Muscle of leg (tissue), 11 donors: ENCODE results near the gene OR52H1. TPM values are rescaled to one million over a fixed set of nuclear protein-coding genes. Genes with fewer than 3 reads are reported as not detected.
A peak's percentile ranks its signal among the peaks of the same experiment; 100 is the strongest.

Source experiments
- DNase-seq: peaks from one replicate; pipeline ENCODE4 v3.0.0; 2013
- H3K27ac ChIP-seq: one replicate; pipeline ENCODE4 v1.5.1; 2013; ENCODE audit warnings: mild to moderate bottlenecking, low read length, control low read depth
- H3K27me3 ChIP-seq: one replicate; pipeline ENCODE4 v1.6.1; 2013; ENCODE audit warnings: low read length; ENCODE audit not compliant: control insufficient read depth, insufficient read depth
- H3K36me3 ChIP-seq: one replicate; pipeline ENCODE4 v1.6.1; 2013; ENCODE audit warnings: low read length; ENCODE audit not compliant: control insufficient read depth, insufficient read depth
- H3K4me1 ChIP-seq: one replicate; pipeline ENCODE4 v1.6.1; 2013; ENCODE audit warnings: low read length; ENCODE audit not compliant: control insufficient read depth, insufficient read depth
- H3K4me3 ChIP-seq: one replicate; pipeline ENCODE4 v1.5.1; 2013; ENCODE audit warnings: low read length, control low read depth
- H3K9me3 ChIP-seq: replicated peaks from 2 replicates; pipeline ENCODE4 v1.6.1; 2013; ENCODE audit warnings: low read depth, low read length; ENCODE audit not compliant: control insufficient read depth
- WGBS: methylation state at CpG from one replicate; pipeline ENCODE4 v1.1.5; 2013; ENCODE audit warnings: missing lambda C conversion rate; ENCODE audit not compliant: insufficient coverage; 5-methylcytosine and 5-hydroxymethylcytosine counted together
- polyA plus RNA-seq, 8 donors: library from polyadenylated mRNA; unstranded; fragments of 120-200 nt; gene quantifications; one replicate each; pipeline versions ENCODE4 v1.2.1 to v1.2.3, GENCODE V29; 2013; ENCODE audit warnings: inconsistent platforms in 1 of 8, low replicate concordance in 1 of 8; ENCODE audit not compliant: insufficient read length in 8 of 8, insufficient read depth in 1 of 8
- total RNA-seq: library from RNA; stranded (reverse); fragments of 120-200 nt; gene quantifications from one replicate; pipeline ENCODE4 v1.2.4, GENCODE V29; 2013

Gene OR52H1
- total and polyA plus RNA-seq, 9 donors, result 0.22 TPM; not detected in 8

GRCh38 chr11:5509803-5510202 is 38.5 kb downstream of the OR52H1 start, which contains the start of gene UBQLN3:
Gene UBQLN3, minus strand, starts transcription at chr11:5509957. Its CDS starts 399 bp downstream, at chr11:5509558.
- Histone ChIP-seq H3K27me3 (no peaks in the 10 kb centered on the region), H3K4me3 (no peak within 1 kb of the TSS), H3K4me1 (peaks cover 9% of the 10 kb centered on the region), H3K27ac (no peak within 1 kb of the TSS), H3K36me3 (no peaks in the 10 kb centered on the region), H3K9me3 (no peaks in the 10 kb centered on the region)
- no peak for DNase-seq
- 64% methylated on average over 3 of the region's 4 CpGs for WGBS

GRCh38 chr11:5508605-5509004 is 39.7 kb downstream of the OR52H1 start:
- Histone ChIP-seq H3K36me3 (no peaks in the 10 kb centered on the region), H3K27ac (no peak overlapping the region), H3K4me1 (peaks cover 9% of the 10 kb centered on the region), H3K4me3 (no peak overlapping the region), H3K27me3 (no peaks in the 10 kb centered on the region), H3K9me3 (no peaks in the 10 kb centered on the region)
- no peak for DNase-seq
- 99% methylated on average over 8 of the region's 8 CpGs for WGBS

- Histone ChIP-seq H3K4me1 (peaks cover 9% of the 10 kb centered on the region), H3K36me3 (no peaks in the 10 kb centered on the region), H3K27me3 (no peaks in the 10 kb centered on the region), H3K27ac (no peak overlapping the region), H3K9me3 (no peaks in the 10 kb centered on the region), H3K4me3 (no peak overlapping the region)
- 71% methylated on average over 4 of the region's 6 CpGs for WGBS
- DNase-seq, result peak; percentile 29
Observed at GRCh38 chr11:5507933-5508305, 40.4 kb downstream of the OR52H1 start.

GRCh38 chr11:5507177-5507932 is 41.0 kb downstream of the OR52H1 start:
- no peak overlapping the region for H3K27ac ChIP-seq
- peaks cover 9% of the 10 kb centered on the region for H3K4me1 ChIP-seq
- no peak for DNase-seq
- no peaks in the 10 kb centered on the region for H3K36me3 ChIP-seq
- H3K4me3 ChIP-seq, result no peak overlapping the region
- 71% methylated on average over 8 of the region's 9 CpGs for WGBS
- H3K27me3 ChIP-seq, result no peaks in the 10 kb centered on the region
- no peaks in the 10 kb centered on the region for H3K9me3 ChIP-seq

- Histone ChIP-seq H3K4me3 (no peak overlapping the region), H3K27ac (no peak overlapping the region), H3K36me3 (no peaks in the 10 kb centered on the region), H3K9me3 (no peaks in the 10 kb centered on the region), H3K4me1 (peaks cover 9% of the 10 kb centered on the region), H3K27me3 (no peaks in the 10 kb centered on the region)
- DNase-seq, result no peak
- 64% methylated on average over 5 of the region's 9 CpGs for WGBS
Observed at GRCh38 chr11:5505363-5506048, 42.8 kb downstream of the OR52H1 start.

GRCh38 chr11:5504403-5504921 is 43.9 kb downstream of the OR52H1 start:
- Histone ChIP-seq H3K36me3 (no peaks in the 10 kb centered on the region), H3K27me3 (no peaks in the 10 kb centered on the region), H3K27ac (no peak overlapping the region), H3K4me1 (peaks cover 9% of the 10 kb centered on the region), H3K9me3 (no peaks in the 10 kb centered on the region), H3K4me3 (no peak overlapping the region)
- WGBS, result no CpG with 5 or more reads among the region's 2 CpGs
- DNase-seq, result no peak

GRCh38 chr11:5500393-5500801 is 47.9 kb downstream of the OR52H1 start:
- H3K27ac ChIP-seq, result no peak overlapping the region
- no peaks in the 10 kb centered on the region for H3K36me3 ChIP-seq
- H3K4me3 ChIP-seq, result no peak overlapping the region
- H3K27me3 ChIP-seq, result no peaks in the 10 kb centered on the region
- DNase-seq, result no peak
- 67% methylated on average over 1 of the region's 6 CpGs for WGBS
- H3K9me3 ChIP-seq, result no peaks in the 10 kb centered on the region
- H3K4me1 ChIP-seq, result no peaks in the 10 kb centered on the region

- H3K27me3 ChIP-seq, result no peaks in the 10 kb centered on the region
- no peak overlapping the region for H3K4me3 ChIP-seq
- no peaks in the 10 kb centered on the region for H3K9me3 ChIP-seq
- no peak for DNase-seq
- no peak overlapping the region for H3K27ac ChIP-seq
- whole genome bisulfite sequencing, result no CpG with 5 or more reads among the region's 2 CpGs
- H3K36me3 ChIP-seq, result no peaks in the 10 kb centered on the region
- no peaks in the 10 kb centered on the region for H3K4me1 ChIP-seq
Observed at GRCh38 chr11:5499671-5500070, 48.7 kb downstream of the OR52H1 start.
